Pancreas (tissue), 10 donors: Measurements from ENCODE around the gene SCUBE3. TPM values are rescaled to one million over a fixed set of nuclear protein-coding genes. Genes with fewer than 3 reads are reported as not detected.

Experiments used
- ATAC-seq, 4 donors: fragments of 200-7000 bp; cut with Tn5 transposase; one replicate each; pipeline versions ENCODE4 v1.8.0 to v1.9.1; 2020; ENCODE audit warnings: mild to moderate bottlenecking in 4 of 4, moderate library complexity in 4 of 4
- DNase-seq, 6 donors: peaks; one replicate each; pipeline ENCODE4 v3.0.0-alpha.2; 2020
- FAIRE-seq: peaks from 2 replicates; lab custom pipeline; 2012; peaks lifted over from hg19 to GRCh38; lab: Jason Lieb, UNC
- H3K27ac ChIP-seq, 4 donors: fragments of 200-600 bp; sonication (generic); 1 replicate in 3 of 4; 2 replicates in 1 of 4; pipeline versions ENCODE4 v1.5.0 to v1.8.0; 2020
- H3K27me3 ChIP-seq, 4 donors: fragments of 200-600 bp; one replicate each; pipeline ENCODE4 v1.8.0; 2021
- H3K36me3 ChIP-seq, 3 donors: fragments of 200-600 bp; sonication (generic) in 1 of 3; one replicate each; pipeline versions ENCODE4 v1.5.0 to v1.8.0; 2020 to 2021
- H3K4me1 ChIP-seq, 3 donors: fragments of 200-600 bp; one replicate each; pipeline ENCODE4 v1.8.0; 2021
- H3K4me3 ChIP-seq, 4 donors: fragments of 200-600 bp; sonication (generic) in 2 of 4; one replicate each; pipeline versions ENCODE4 v1.5.0 to v1.8.0; 2020 to 2021
- H3K9me3 ChIP-seq, 4 donors: fragments of 200-600 bp; one replicate each; pipeline ENCODE4 v1.8.0; 2021
- CTCF ChIP-seq, 4 donors: fragments of 200-600 bp; sonication (generic) in 3 of 4; IDR thresholded peaks; one replicate each; pipeline versions ENCODE4 v1.5.0 to v1.8.0; 2021; ENCODE audit warnings: antibody characterized with exemption in 4 of 4
- WGBS, 2 donors: extraction: QIAGEN DNeasy Blood & Tissue Kit; methylation state at CpG; one replicate each; pipeline ENCODE4 v1.1.7; 2013; 5-methylcytosine and 5-hydroxymethylcytosine counted together
- intact Hi-C, 3 donors: fragments of 100-400 bp; cut with DNase I; formaldehyde crosslinking; loops; one replicate each; pipeline versions ENCODE4 v1.11.1 to v1.14.2; 2022
- polyA plus RNA-seq, 2 donors: library from polyadenylated mRNA; stranded (reverse); fragments of 200-250 nt; gene quantifications; one replicate each; pipeline ENCODE4 v1.2.3, GENCODE V29; 2013
- total RNA-seq, 6 donors: library from RNA; stranded (reverse); fragmentation: NEBNext Ultra II Directional in 4 of 6; extraction: Animal tissue kit (Norgen Biotek cat#: 25700) in 4 of 6; gene quantifications; one replicate each; pipeline versions ENCODE4 v1.2.1 to v1.2.4, GENCODE V29; 2021 to 2023
- donor health status: healthy with polysubstance abuse.
- donor health status: DM: no; HTN: no; CAD: no; lungs with moderate emphysema.
- donor health status: DM: no; HTN: no; CAD: no.
- donor health status: control.
- donor health status: control.
- donor health status: Bipolar disorder and iron deficiency.
- donor health status: DM: yes; HTN: yes; CAD: no.
- donor health status: DM: no; HTN: no; CAD: no.
- donor health status: DM: no; HTN: no; CAD: no.
- donor health status: DM: yes; HTN: yes; CAD: no.

Gene SCUBE3
- total and polyA plus RNA-seq, 8 donors: 0.02 to 0.15 (median 0.03) TPM; not detected in 1

GRCh38 chr6:35176301-35177024 lies 37.3 kb upstream of the SCUBE3 start:
- ATAC-seq (no peak), FAIRE-seq (no peak)
- intact Hi-C loops: no loop called here

GRCh38 chr6:35177157-35177556 lies 36.6 kb upstream of the SCUBE3 start:
- Histone ChIP-seq H3K27me3 (no peaks in the 10 kb centered on the region), H3K36me3 (no peaks in the 10 kb centered on the region), H3K27ac (no peak overlapping the region), H3K4me3 (no peak overlapping the region), H3K9me3 (no peaks in the 10 kb centered on the region), H3K4me1 (no peaks in the 10 kb centered on the region)
- TF ChIP-seq CTCF (IDR thresholded peaks at IDR 0.05): no peak
- FAIRE-seq (no peak), DNase-seq (no peak), ATAC-seq (no peak)
- 47 to 57% methylated on average over 3 of the region's 3 CpGs for WGBS, 2 donors
- intact Hi-C loops: no loop called here

More at GRCh38 chr6:35176301-35177024, 37.3 kb upstream of the SCUBE3 start:
- no peak for DNase-seq
- 73 to 79% methylated on average over 3 of the region's 3 CpGs for WGBS, 2 donors
- Histone ChIP-seq H3K9me3 (no peaks in the 10 kb centered on the region), H3K4me3 (no peak overlapping the region), H3K4me1 (no peaks in the 10 kb centered on the region), H3K27me3 (no peaks in the 10 kb centered on the region), H3K27ac (no peak overlapping the region), H3K36me3 (no peaks in the 10 kb centered on the region)
- TF ChIP-seq CTCF (IDR thresholded peaks at IDR 0.05): no peak

GRCh38 chr6:35177596-35177995 lies 36.2 kb upstream of the SCUBE3 start:
- no peak overlapping the region for H3K27ac ChIP-seq
- no peak for FAIRE-seq

GRCh38 chr6:35178012-35178411 lies 35.7 kb upstream of the SCUBE3 start:
- H3K36me3 ChIP-seq: no peaks in the 10 kb centered on the region
- ATAC-seq (no peak), FAIRE-seq (no peak), DNase-seq (no peak)
- 77 to 84% methylated on average over 2 of the region's 2 CpGs for WGBS, 2 donors
- no peak overlapping the region for H3K4me3 ChIP-seq
- H3K9me3 ChIP-seq: no peaks in the 10 kb centered on the region
- no peak overlapping the region for H3K27ac ChIP-seq
- intact Hi-C loops: no loop called here
- H3K4me1 ChIP-seq: no peaks in the 10 kb centered on the region
- no peaks in the 10 kb centered on the region for H3K27me3 ChIP-seq
- no peak for TF ChIP-seq CTCF (IDR thresholded peaks at IDR 0.05)

More at GRCh38 chr6:35177596-35177995, 36.2 kb upstream of the SCUBE3 start:
- DNase-seq (no peak), ATAC-seq (no peak)
- no peak for TF ChIP-seq CTCF (IDR thresholded peaks at IDR 0.05)
- Histone ChIP-seq H3K36me3 (no peaks in the 10 kb centered on the region), H3K4me1 (no peaks in the 10 kb centered on the region), H3K9me3 (no peaks in the 10 kb centered on the region), H3K4me3 (no peak overlapping the region), H3K27me3 (no peaks in the 10 kb centered on the region)
- WGBS, 2 donors: 82 to 91% methylated on average over 2 of the region's 2 CpGs
- intact Hi-C loops: no loop called here
